Common myeloid progenitor, CD34-positive (primary cell): ENCODE results near the gene ZFP69B.
A peak's percentile ranks its signal among the peaks of the same experiment; 100 is the strongest.
"Not testable (repeated sequence)": the region's sequence is repeated elsewhere in the genome, so short reads cannot be mapped to it uniquely, and the experiment has no call there.

ENCODE experiments used
- CTCF ChIA-PET: fragments of 350-600 bp; sonication (Branson Sonifier 250); formaldehyde crosslinking; loops from one replicate; lab custom pipeline; 2021; ENCODE audit warnings: antibody characterized with exemption; lab: Charles Lee
- POLR2A ChIA-PET: fragments of 350-600 bp; sonication (Branson Sonifier 250); formaldehyde crosslinking; loops from one replicate; lab custom pipeline; 2021; ENCODE audit warnings: antibody characterized with exemption; lab: Charles Lee
- DNase-seq, 3 donors: peaks; one replicate each; pipeline versions ENCODE4 v3.0.0 to v3.0.0-alpha.2; 2013
- H3K27ac ChIP-seq, 2 experiments: 1 replicate in 1 of 2; 2 replicates in 1 of 2; pipeline ENCODE4 v1.7.0; 2013; ENCODE audit warnings: inconsistent platforms in 2 of 2, low read length in 2 of 2, mild to moderate bottlenecking in 2 of 2, low read depth in 1 of 2, moderate library complexity in 1 of 2; ENCODE audit not compliant: severe bottlenecking in 2 of 2, insufficient read depth in 1 of 2, poor library complexity in 1 of 2
- H3K27me3 ChIP-seq, 5 experiments: replicated peaks in 2 of 5; 1 replicate in 3 of 5; 2 replicates in 2 of 5; pipeline versions ENCODE4 v1.6.1 to v1.7.0; 2013; ENCODE audit warnings: low read length in 4 of 5, mild to moderate bottlenecking in 2 of 5, moderate library complexity in 2 of 5, inconsistent platforms in 1 of 5; ENCODE audit not compliant: insufficient read depth in 5 of 5, control insufficient read depth in 4 of 5
- H3K36me3 ChIP-seq, 4 experiments: 1 replicate in 2 of 4; 2 replicates in 2 of 4; pipeline versions ENCODE4 v1.6.1 to v1.7.0; 2013; ENCODE audit warnings: low read length in 3 of 4, control low read depth in 1 of 4, mild to moderate bottlenecking in 1 of 4; ENCODE audit not compliant: control insufficient read depth in 4 of 4, insufficient read depth in 4 of 4
- H3K4me1 ChIP-seq, 4 experiments: 1 replicate in 3 of 4; 2 replicates in 1 of 4; pipeline versions ENCODE4 v1.6.1 to v1.7.1; 2013; ENCODE audit warnings: low read length in 3 of 4, mild to moderate bottlenecking in 3 of 4, control low read depth in 1 of 4, inconsistent platforms in 1 of 4, moderate library complexity in 1 of 4; ENCODE audit not compliant: control insufficient read depth in 4 of 4, insufficient read depth in 4 of 4; ENCODE audit errors: control extremely low read depth in 1 of 4
- H3K4me3 ChIP-seq, 7 experiments: 1 replicate in 4 of 7; 2 replicates in 3 of 7; pipeline versions ENCODE4 v1.5.1 to v1.7.0; 2013; ENCODE audit warnings: mild to moderate bottlenecking in 7 of 7, low read length in 6 of 7, moderate library complexity in 6 of 7, inconsistent platforms in 2 of 7, low read depth in 2 of 7, control low read depth in 1 of 7; ENCODE audit not compliant: insufficient read depth in 4 of 7, control insufficient read depth in 1 of 7; ENCODE audit errors: extremely low read depth in 1 of 7
- H3K9me3 ChIP-seq, 5 experiments: 1 replicate in 4 of 5; 2 replicates in 1 of 5; pipeline versions ENCODE4 v1.6.1 to v1.7.1; 2013; ENCODE audit warnings: low read length in 4 of 5, mild to moderate bottlenecking in 2 of 5, inconsistent platforms in 1 of 5, low read depth in 1 of 5, moderate library complexity in 1 of 5; ENCODE audit not compliant: control insufficient read depth in 4 of 5, insufficient read depth in 2 of 5; ENCODE audit errors: control extremely low read depth in 1 of 5
- WGBS: methylation state at CpG from one replicate; pipeline ENCODE4 v1.1.5; 2013; ENCODE audit not compliant: insufficient coverage; 5-methylcytosine and 5-hydroxymethylcytosine counted together

Gene ZFP69B

DNA sequence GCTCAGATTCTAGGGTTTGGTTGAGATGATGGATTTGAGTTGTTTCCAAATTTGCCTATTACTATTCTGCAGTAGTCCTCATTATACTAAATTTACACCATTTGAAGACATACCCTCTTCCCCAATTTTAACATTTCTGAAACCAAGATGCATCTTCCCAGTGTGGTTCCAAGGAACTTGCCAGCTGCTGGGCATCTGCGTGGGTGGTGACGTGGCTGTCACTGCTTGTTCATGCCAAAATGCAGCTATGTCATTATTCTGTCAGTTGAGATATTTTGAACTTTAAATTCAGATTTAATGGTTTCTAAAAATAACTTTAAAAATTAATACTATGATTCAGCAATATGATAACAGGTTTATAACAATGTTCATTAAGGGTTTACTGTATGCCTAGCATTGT, 28.0 kb downstream of the ZFP69B start:
- POLR2A ChIA-PET: interaction anchor here (0.6 to 0.9 kb wide), 2 partner anchors 114 to 254 kb away, joined by 4 to 6 read pairs; no protein-coding TSS in a partner anchor

DNA sequence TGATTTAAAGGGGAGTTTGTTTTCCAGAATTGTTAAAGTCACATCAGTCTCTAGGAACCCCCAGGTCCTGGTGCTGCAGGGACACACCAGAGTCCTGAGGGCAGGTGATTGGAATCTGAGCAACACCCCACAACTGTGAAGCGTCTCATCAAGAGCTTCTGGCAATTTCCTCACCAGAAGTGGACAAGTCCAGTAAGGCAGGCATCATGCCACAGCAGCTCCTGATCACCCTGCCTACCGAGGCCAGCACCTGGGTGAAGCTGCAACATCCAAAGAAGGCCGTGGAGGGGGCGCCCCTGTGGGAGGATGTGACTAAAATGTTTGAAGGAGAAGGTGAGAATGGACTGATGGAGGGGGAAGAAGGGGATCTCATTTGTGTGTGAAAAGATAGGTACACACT, 28.9 kb downstream of the ZFP69B start:
- Histone ChIP-seq H3K9me3 (peaks cover 3 to 44% (median 27%) of the 10 kb centered on the region in 5 experiments), H3K36me3 (peaks cover 11 to 44% (median 24%) of the 10 kb centered on the region in 4 experiments), H3K27ac (no peak overlapping the region), H3K4me3 (no peak overlapping the region), H3K27me3 (no peaks in the 10 kb centered on the region), H3K4me1 (peaks cover 3 to 13% (median 7%) of the 10 kb centered on the region in 4 experiments)
- ChIA-PET POLR2A (no interaction called here), CTCF (interaction anchor here (1.0 to 1.5 kb wide), 2 partner anchors 20 to 22 kb away, joined by 3 to 8 read pairs; no protein-coding TSS in a partner anchor)
- no peak for DNase-seq
- 100% methylated on average over 3 of the region's 4 CpGs for WGBS

More for the DNA sequence above, 28.0 kb downstream of the ZFP69B start:
- DNase-seq: no peak
- Histone ChIP-seq H3K27me3 (no peaks in the 10 kb centered on the region), H3K27ac (no peak overlapping the region), H3K9me3 (peaks cover 3 to 43% (median 23%) of the 10 kb centered on the region in 5 experiments), H3K4me3 (peak overlapping the region in 6 of 7 experiments; percentile 64 to 93 (median 74)), H3K4me1 (peaks cover 3 to 13% (median 7%) of the 10 kb centered on the region in 4 experiments), H3K36me3 (peaks cover 9 to 36% (median 22%) of the 10 kb centered on the region in 4 experiments)
- 100% methylated on average over 2 of the region's 2 CpGs for WGBS
- CTCF ChIA-PET: interaction anchor here (0.8 to 1.5 kb wide), 4 partner anchors 9 to 23 kb away, joined by 3 to 8 read pairs (median 4); no protein-coding TSS in a partner anchor

DNA sequence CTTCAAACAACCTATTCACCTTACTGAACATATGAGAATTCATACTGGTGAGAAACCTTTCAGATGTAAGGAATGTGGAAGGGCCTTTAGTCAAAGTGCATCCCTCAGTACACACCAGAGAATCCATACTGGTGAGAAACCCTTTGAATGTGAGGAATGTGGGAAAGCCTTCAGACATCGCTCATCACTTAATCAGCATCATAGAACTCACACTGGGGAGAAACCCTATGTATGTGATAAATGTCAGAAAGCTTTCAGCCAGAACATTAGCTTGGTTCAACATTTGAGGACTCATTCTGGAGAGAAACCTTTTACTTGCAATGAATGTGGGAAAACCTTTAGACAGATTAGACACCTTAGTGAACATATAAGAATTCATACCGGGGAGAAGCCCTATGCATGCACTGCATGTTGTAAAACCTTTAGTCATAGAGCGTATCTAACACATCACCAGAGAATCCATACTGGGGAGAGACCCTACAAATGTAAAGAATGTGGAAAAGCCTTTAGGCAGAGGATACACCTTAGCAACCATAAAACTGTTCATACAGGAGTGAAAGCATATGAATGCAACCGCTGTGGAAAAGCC, 45.1 kb downstream of the ZFP69B start:
- H3K4me1 ChIP-seq: no peaks in the 10 kb centered on the region
- no peaks in the 10 kb centered on the region for H3K27me3 ChIP-seq
- 73% methylated on average over 1 of the region's 4 CpGs for WGBS
- ChIA-PET POLR2A (interaction anchor here (0.8 kb wide), 1 partner anchor 24 kb away, joined by 3 read pairs; no protein-coding TSS in a partner anchor), CTCF (no interaction called here)
- H3K36me3 ChIP-seq: peaks cover 32 to 76% (median 36%) of the 10 kb centered on the region in 4 experiments
- no peak overlapping the region for H3K4me3 ChIP-seq
- DNase-seq: peak in 1 of 3 donors; percentile 19
- H3K27ac ChIP-seq: no peak overlapping the region
- peaks cover 29 to 70% (median 40%) of the 10 kb centered on the region in 5 experiments for H3K9me3 ChIP-seq

DNA sequence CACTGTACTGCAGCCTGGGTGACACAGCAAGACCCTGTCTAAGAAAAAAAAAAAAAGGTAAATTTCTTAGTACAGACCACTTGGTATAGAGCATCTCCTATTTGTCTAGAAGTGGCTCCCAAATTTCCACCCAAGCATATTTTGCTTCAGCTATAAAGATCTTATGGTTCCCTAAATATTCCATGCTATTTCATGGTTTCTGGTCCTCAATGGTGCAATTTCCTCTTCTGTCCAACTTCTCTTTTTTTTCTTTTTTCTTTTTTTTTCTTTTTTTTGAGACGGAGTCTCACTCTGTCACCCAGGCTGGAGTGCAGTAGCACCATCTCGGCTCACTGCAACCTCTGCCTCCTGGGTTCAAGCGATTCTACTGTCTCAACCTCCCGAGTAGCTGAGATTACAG, 52.4 kb downstream of the ZFP69B start:
- H3K4me1 ChIP-seq, POLR2A ChIA-PET, H3K27me3 ChIP-seq, H3K4me3 ChIP-seq, H3K27ac ChIP-seq: not testable (repeated sequence)
- H3K9me3 ChIP-seq: peaks cover 5 to 64% (median 43%) of the 10 kb centered on the region in 5 experiments
- H3K36me3 ChIP-seq: peaks cover 3 to 33% (median 7%) of the 10 kb centered on the region in 4 experiments
- CTCF ChIA-PET: interaction anchor here (1.9 to 2.6 kb wide), 2 partner anchors 15 to 24 kb away, joined by 6 to 8 read pairs; no protein-coding TSS in a partner anchor
- WGBS: no CpG with 5 or more reads among the region's 4 CpGs
- DNase-seq: peak in 2 of 3 donors; percentile 17 to 24

DNA sequence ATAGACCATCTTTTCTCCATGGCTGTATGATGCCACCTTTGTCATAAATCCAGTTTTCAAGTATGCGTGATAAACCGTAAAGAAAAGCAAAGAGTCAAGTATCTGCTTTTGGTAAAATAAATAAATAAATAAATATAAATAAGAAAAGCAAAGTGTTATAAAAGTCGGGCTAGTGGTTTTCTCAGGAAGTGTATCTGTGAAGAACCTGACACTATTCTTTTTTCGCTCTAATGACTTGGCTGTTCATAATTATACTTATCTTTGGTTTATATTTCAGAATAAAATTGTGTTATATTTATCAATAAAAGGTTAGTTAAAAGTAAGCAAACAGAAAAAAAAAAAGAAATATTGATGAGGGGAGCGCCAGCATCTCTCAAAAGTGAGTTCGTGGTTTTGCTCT, 57.7 kb downstream of the ZFP69B start:
- ChIA-PET CTCF (interaction anchor here (0.9 to 1.8 kb wide), 2 partner anchors 8 to 24 kb away, joined by 3 to 4 read pairs; no protein-coding TSS in a partner anchor), POLR2A (no interaction called here)
- H3K4me3 ChIP-seq: peak overlapping the region; percentile 48 to 89 (median 75)
- H3K27ac ChIP-seq: peak overlapping the region in 1 of 2 experiments; percentile 66
- peaks cover 5 to 40% (median 20%) of the 10 kb centered on the region in 5 experiments for H3K9me3 ChIP-seq
- peaks cover 2 to 14% (median 8%) of the 10 kb centered on the region in 4 experiments for H3K4me1 ChIP-seq
- H3K27me3 ChIP-seq: no peaks in the 10 kb centered on the region
- 21% methylated on average over 2 of the region's 6 CpGs for WGBS
- peak in 1 of 3 donors; percentile 31 for DNase-seq
- H3K36me3 ChIP-seq: peaks cover 0 to 20% (median 7%) of the 10 kb centered on the region in 4 experiments

DNA sequence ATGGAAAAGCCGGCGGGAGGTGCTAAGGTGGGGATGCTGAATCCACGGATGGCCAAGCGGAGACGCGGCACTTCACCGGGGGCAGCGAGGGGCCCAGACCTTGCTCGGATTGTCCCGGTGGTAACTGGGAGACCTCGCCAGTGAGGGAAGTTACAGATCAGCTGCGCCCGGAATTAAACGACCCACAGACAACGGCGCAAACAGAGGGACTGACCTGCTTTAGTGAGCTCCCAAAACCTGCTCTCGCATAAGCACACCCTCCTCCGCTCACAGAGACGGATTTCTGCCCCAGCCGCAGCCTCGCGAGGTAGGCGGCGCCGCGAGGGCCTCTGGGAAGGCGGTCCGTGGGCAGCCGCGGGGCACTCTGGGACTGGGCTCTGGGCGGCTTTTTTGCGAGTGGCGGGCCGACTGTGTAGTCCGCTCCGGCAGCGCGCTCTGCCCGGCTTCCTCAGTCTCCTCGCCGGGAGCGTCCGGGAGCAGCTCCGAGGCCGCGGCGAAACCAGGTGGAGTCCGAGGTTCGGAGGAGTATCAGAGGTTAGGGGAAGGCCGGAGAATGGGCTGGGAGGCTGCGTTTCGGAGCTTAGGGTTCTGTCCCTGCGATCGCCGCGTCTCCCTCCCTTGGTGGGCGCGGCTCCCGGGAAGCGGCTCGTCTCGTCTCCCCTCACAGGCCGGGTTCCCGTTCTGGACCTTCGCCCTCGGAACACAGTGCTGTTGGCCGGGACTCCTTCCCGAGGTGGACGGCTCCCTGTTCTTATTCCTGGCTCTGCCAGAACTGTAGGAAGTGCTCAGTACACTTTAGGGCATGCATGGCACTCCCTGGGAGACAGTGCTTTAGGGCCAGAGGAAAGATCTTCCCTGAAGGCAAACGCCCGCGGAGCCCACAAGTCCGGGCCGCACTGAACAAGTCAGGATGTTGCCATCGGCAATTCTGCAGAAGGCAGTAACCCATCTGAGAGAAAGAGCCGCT, 58.4 kb downstream of the ZFP69B start, which contains the start of gene EXO5:
Gene EXO5, plus strand, starts transcription at position 393 of the 967 bp plus-strand sequence. CDS start 5,778 bp downstream, outside the sequence.
- WGBS: under 1% methylated on average over 74 of the region's 76 CpGs
- Histone ChIP-seq H3K27me3 (no peaks in the 10 kb centered on the region), H3K9me3 (peaks cover 6 to 37% (median 19%) of the 10 kb centered on the region in 5 experiments), H3K36me3 (peaks cover 0 to 18% (median 5%) of the 10 kb centered on the region in 4 experiments), H3K4me3 (peak within 1 kb of the TSS; percentile 48 to 89 (median 75)), H3K27ac (peak within 1 kb of the TSS in 1 of 2 experiments; percentile 66), H3K4me1 (peaks cover 2 to 14% (median 8%) of the 10 kb centered on the region in 4 experiments)
- DNase-seq: peak; percentile 63 to 85 (median 73)
- CTCF ChIA-PET: interaction anchor here (0.9 to 1.8 kb wide), 3 partner anchors 9 to 24 kb away, joined by 3 to 4 read pairs (median 3); no protein-coding TSS in a partner anchor
- POLR2A ChIA-PET: no interaction called here
